GM12872 (cell line): ENCODE results near the gene SAMD3.

Experiments
- CTCF ChIP-seq: IDR thresholded peaks from 3 replicates; pipeline ENCODE4 v1.5.1; 2011; ENCODE audit warnings: low read depth, mild to moderate bottlenecking, low read length, moderate library complexity; ENCODE audit not compliant: insufficient read depth

SAMD3 gene

GRCh38 chr6:130178692-130179091 is 44.1 kb downstream of the SAMD3 start:
- no peak for TF ChIP-seq CTCF

- no peak for TF ChIP-seq CTCF
Observed at GRCh38 chr6:130176378-130176777, 46.4 kb downstream of the SAMD3 start.

GRCh38 chr6:130167655-130168054 is 55.1 kb downstream of the SAMD3 start:
- TF ChIP-seq CTCF = no peak

- TF ChIP-seq CTCF = no peak
Observed at GRCh38 chr6:130164251-130164650, 58.5 kb downstream of the SAMD3 start.

- no peak for TF ChIP-seq CTCF
Observed at GRCh38 chr6:130163266-130163665, 59.5 kb downstream of the SAMD3 start.

- TF ChIP-seq CTCF = no peak
Observed at GRCh38 chr6:130162421-130162820, 60.3 kb downstream of the SAMD3 start.

GRCh38 chr6:130161683-130162404 is 60.9 kb downstream of the SAMD3 start:
- TF ChIP-seq CTCF = no peak
